ENCODE measurements around the gene SREK1.

Gene SREK1

GRCh38 chr5:66143473-66144073, 527 bp upstream of the SREK1 start:
- DNase-seq (ENCODE audit: low read depth in 1 of 2, low spot score in 1 of 2) = peak in 1 of 2 experiments; percentile 11
- in situ Hi-C loops (cut with HindIII; ENCODE audit: low pct_unique_long_range_greater_than_20kb, low sequenced_read_pairs) = no loop called here

GRCh38 chr5:66144834-66145390, 812 bp downstream of the SREK1 start:
- TF ChIP-seq JUND (IDR thresholded peaks at IDR 0.05; ENCODE audit: low read depth) = no peak
- in situ Hi-C loops (cut with HindIII; ENCODE audit: low pct_unique_long_range_greater_than_20kb, low sequenced_read_pairs) = no loop called here
- DNase-seq (ENCODE audit: low read depth in 1 of 2, low spot score in 1 of 2) = peak in 1 of 2 experiments; percentile 16

More at GRCh38 chr5:66143473-66144073, 527 bp upstream of the SREK1 start:
- TF ChIP-seq JUND (IDR thresholded peaks at IDR 0.05; ENCODE audit: low read depth) = no peak

DNA sequence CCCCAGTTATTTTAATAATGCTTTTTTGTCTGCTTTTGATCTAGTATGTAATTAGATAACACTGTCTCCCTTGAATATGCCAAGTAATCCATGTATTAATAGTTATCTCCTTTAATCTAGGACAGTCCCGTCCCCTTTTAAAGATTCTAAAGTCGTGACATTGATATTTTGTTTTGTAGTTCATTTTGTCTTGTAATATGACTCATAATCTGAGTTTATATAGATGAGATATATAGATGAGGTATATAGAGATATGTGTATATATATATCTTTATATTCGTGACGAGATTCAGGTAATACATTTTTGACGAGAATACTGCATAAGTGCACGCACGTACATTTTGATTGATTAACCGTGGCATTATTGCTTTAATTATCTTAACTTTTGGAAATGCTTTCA, 1.6 kb downstream of the SREK1 start:
- no peak for TF ChIP-seq JUND (IDR thresholded peaks at IDR 0.05; ENCODE audit: low read depth)
- DNase-seq (ENCODE audit: low read depth in 1 of 2, low spot score in 1 of 2) = no peak
- in situ Hi-C loops (cut with HindIII; ENCODE audit: low pct_unique_long_range_greater_than_20kb, low sequenced_read_pairs) = no loop called here

- DNase-seq (ENCODE audit: low read depth in 1 of 2, low spot score in 1 of 2) = no peak
- in situ Hi-C loops (cut with HindIII; ENCODE audit: low pct_unique_long_range_greater_than_20kb, low sequenced_read_pairs) = no loop called here
- no peak for TF ChIP-seq JUND (IDR thresholded peaks at IDR 0.05; ENCODE audit: low read depth)
Observed at GRCh38 chr5:66149950-66150349, 5.8 kb downstream of the SREK1 start.

DNA sequence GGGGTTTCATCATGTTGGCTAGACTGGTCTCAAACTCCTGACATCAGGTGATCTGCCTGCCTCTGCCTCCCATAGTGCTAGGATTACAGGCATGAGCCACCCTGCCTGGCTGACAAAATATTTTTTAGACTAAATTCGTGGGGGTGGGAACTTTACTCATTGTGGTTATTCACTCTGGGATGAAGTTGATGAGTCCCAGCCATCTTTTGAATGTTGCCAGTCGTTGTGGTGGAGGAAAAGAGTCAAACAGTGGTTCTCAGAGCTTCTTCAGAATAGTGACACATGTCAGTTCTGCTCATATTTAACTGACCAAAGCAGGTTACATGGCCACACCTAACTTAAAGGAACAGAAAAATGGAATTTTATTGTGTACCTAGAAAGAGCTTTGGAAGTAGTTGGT, 6.9 kb downstream of the SREK1 start:
- no peak for TF ChIP-seq JUND (IDR thresholded peaks at IDR 0.05; ENCODE audit: low read depth)
- in situ Hi-C loops (cut with HindIII; ENCODE audit: low pct_unique_long_range_greater_than_20kb, low sequenced_read_pairs) = no loop called here
- no peak for DNase-seq (ENCODE audit: low read depth in 1 of 2, low spot score in 1 of 2)

DNA sequence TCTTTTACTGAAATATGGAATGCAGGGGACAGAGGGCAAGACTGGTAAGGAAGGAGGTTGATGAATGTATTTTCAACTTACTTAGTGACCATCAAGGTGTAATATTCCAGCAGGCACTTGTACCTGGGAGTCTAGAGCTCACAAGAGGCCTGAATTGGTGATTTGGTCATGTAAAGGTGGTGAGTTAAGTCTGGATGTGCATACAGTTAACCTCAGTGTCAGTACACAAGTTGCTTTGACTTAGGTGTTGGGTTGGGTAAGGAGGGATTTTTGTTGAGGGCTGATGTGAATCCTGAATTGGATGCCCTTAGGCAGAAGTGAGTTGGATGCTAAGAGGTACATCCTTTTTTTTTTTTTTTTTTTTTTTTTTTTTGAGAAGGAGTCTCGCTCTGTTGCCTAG, 7.4 kb downstream of the SREK1 start:
- no peak for DNase-seq (ENCODE audit: low read depth in 1 of 2, low spot score in 1 of 2)
- in situ Hi-C loops (cut with HindIII; ENCODE audit: low pct_unique_long_range_greater_than_20kb, low sequenced_read_pairs) = no loop called here
- no peak for TF ChIP-seq JUND (IDR thresholded peaks at IDR 0.05; ENCODE audit: low read depth)

- TF ChIP-seq JUND (IDR thresholded peaks at IDR 0.05; ENCODE audit: low read depth) = no peak
- no peak for DNase-seq (ENCODE audit: low read depth in 1 of 2, low spot score in 1 of 2)
- in situ Hi-C loops (cut with HindIII; ENCODE audit: low pct_unique_long_range_greater_than_20kb, low sequenced_read_pairs) = no loop called here
Observed at GRCh38 chr5:66157046-66157445, 12.9 kb downstream of the SREK1 start.

DNA sequence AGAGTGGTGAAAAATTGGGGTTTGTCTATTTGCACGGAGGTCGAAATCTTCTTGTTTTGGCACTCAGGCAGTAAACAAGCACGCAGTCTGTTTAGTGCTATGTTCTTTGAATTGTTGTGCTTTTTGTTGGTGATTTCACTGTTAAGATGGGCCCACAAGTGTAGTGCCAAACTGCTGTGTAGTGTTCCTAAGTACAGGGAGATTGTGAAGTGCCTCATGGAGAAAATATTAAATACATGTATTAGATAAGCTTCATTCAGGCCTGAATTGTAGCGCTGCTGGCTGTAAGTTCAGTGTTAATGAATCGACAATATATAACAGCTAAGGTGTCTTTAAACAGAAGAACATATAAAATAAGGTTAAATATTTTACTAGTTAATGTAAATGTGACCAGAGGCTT, 17.3 kb downstream of the SREK1 start:
- no peak for DNase-seq (ENCODE audit: low read depth in 1 of 2, low spot score in 1 of 2)
- no peak for TF ChIP-seq JUND (IDR thresholded peaks at IDR 0.05; ENCODE audit: low read depth)
- in situ Hi-C loops (cut with HindIII; ENCODE audit: low pct_unique_long_range_greater_than_20kb, low sequenced_read_pairs) = no loop called here

- in situ Hi-C loops (cut with HindIII; ENCODE audit: low pct_unique_long_range_greater_than_20kb, low sequenced_read_pairs) = no loop called here
- TF ChIP-seq JUND (IDR thresholded peaks at IDR 0.05; ENCODE audit: low read depth) = no peak
- DNase-seq (ENCODE audit: low read depth in 1 of 2, low spot score in 1 of 2) = no peak
Observed at GRCh38 chr5:66164044-66164790, 20.1 kb downstream of the SREK1 start.

DNA sequence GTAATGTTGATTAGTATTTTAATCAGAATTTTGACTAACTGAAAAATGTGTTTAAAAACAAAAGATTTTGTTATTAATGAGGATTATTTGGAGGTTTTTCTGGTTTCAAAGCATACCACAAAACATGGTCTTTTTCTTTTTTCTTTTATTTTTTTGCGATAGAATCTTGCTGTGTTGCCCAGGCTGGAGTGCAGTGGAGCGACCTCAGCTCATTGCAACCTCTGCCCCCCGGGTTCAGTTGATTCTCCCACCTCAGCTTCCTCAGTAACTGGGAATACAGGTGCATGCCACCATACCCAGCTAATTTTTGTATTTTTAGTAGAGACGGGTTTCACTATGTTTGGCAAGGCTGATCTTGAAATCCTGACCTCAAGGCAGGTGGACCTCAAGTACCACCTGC, 24.1 kb downstream of the SREK1 start:
- TF ChIP-seq JUND (IDR thresholded peaks at IDR 0.05; ENCODE audit: low read depth) = no peak
- DNase-seq (ENCODE audit: low read depth in 1 of 2, low spot score in 1 of 2) = no peak
- in situ Hi-C loops (cut with HindIII; ENCODE audit: low pct_unique_long_range_greater_than_20kb, low sequenced_read_pairs) = no loop called here

DNA sequence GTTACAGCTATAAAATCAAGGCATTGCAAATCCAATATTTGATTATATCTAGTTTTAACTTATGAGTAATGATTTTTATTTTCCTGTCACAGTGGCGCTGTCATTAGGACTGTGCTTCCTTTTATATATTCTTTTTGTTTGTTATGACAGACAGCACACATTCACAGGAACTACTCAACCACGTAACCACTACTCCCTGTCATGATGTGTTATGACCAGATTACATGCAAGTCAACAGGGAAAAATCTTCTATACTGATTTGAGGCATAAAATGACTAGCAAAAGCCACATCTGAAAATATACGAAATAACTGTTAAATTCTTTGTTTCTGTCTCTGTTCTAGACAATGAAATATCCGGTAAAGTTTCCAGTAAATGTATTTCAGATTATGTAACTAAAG, 25.4 kb downstream of the SREK1 start:
- no peak for TF ChIP-seq JUND (IDR thresholded peaks at IDR 0.05; ENCODE audit: low read depth)
- in situ Hi-C loops (cut with HindIII; ENCODE audit: low pct_unique_long_range_greater_than_20kb, low sequenced_read_pairs) = no loop called here
- no peak for DNase-seq (ENCODE audit: low read depth in 1 of 2, low spot score in 1 of 2)

DNA sequence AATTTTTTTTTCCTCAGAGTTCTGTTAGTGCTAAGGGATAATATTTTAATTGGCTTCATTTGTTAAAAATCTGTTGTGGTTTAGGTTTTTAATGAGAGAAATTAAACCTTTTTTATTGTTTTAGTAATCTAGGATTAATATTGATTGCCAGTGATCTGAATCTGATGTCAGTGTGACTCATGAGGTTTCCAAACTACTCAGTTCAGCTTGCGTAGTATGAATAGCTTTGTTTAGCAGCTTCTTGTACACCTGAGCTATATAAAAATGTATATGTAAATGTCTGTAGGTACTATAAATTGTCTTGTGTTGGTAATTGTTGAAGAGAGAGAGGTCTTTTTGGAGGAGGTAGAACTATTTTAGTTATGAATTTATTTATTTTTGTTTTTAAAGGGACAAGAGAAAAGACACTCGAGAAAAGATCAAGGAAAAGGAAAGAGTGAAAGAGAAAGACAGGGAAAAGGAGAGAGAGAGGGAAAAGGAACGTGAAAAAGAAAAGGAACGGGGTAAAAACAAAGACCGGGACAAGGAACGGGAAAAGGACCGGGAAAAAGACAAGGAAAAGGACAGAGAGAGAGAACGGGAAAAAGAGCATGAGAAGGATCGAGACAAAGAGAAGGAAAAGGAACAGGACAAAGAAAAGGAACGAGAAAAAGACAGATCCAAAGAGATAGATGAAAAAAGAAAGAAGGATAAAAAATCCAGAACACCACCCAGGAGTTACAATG, 26.3 kb downstream of the SREK1 start:
- in situ Hi-C loops (cut with HindIII; ENCODE audit: low pct_unique_long_range_greater_than_20kb, low sequenced_read_pairs) = no loop called here
- no peak for DNase-seq (ENCODE audit: low read depth in 1 of 2, low spot score in 1 of 2)
- no peak for TF ChIP-seq JUND (IDR thresholded peaks at IDR 0.05; ENCODE audit: low read depth)
